ENCODE data around the gene ECM1. TPM values are rescaled to one million over a fixed set of nuclear protein-coding genes. Genes with fewer than 3 reads are reported as not detected.

The ECM1 gene
- total and polyA plus RNA-seq, 2 of the 8 experiments (the other 6 are each of a cell fraction or from before 2014, with no cell fraction given), result 0.95 to 0.98 TPM

- no peak for TF ChIP-seq RXRA (IDR thresholded peaks at IDR 0.05; ENCODE audit: insufficient read depth, low read depth, low read length)
- TF ChIP-seq ASH2L (IDR thresholded peaks at IDR 0.05; ENCODE audit: low read length), result no peak
Measured at GRCh38 chr1:150560011-150560438, 52.1 kb downstream of the ECM1 start (continued).
